HL-60/S4 (cell line): Measurements from ENCODE around the gene SLC9B2.
"Not testable (repeated sequence)": the region's sequence is repeated elsewhere in the genome, so short reads cannot be mapped to it uniquely, and the experiment has no call there.

Source experiments
- in situ Hi-C: fragments of 300-500 bp; cut with MboI; formaldehyde crosslinking; loops from 2 replicates; pipeline ENCODE4 v1.14.3; 2022; ENCODE audit warnings: low sequenced_read_pairs

The SLC9B2 gene

DNA sequence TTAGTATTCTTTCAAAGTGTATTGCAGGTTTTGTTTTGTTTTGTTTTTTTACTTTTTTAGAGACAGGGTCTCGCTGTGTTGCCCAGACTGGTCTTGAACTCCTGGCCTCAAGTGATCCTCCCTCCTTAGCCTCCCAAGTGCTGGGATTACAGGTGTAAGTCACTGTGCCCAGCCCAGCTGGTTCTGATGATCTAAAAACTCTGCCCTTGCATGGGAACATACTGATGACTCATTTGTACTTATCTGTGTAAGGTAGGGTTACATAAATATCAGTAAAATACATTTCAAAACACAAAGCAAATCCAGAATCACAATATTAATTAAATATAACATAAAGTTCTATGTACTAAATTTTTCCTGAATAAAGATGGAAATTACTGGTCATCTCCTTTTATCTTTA, 49.7 kb downstream of the SLC9B2 start:
- in situ Hi-C loops = no loop called here

DNA sequence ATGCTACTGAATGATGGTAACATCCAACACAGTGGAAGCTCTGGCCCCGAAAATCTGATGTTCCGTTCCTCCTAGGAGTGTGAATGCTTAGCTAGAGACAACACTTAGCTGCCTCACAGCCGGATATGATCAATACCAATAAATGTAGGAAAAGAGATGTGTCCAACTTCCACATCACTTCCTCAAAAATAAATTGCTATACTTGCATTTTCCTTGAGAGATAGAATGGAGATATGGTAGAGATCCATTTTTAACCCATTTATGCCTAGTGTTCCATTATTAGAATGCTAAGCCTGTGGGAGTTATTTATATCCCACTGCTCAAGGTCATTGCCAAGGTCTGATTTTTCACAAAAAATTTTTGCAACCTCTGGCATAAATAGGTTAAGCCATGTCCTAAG, 51.6 kb downstream of the SLC9B2 start:
- in situ Hi-C loops = loop anchor here (25.0 kb wide), 1 partner anchor 588 kb away; no protein-coding TSS in a partner anchor

DNA sequence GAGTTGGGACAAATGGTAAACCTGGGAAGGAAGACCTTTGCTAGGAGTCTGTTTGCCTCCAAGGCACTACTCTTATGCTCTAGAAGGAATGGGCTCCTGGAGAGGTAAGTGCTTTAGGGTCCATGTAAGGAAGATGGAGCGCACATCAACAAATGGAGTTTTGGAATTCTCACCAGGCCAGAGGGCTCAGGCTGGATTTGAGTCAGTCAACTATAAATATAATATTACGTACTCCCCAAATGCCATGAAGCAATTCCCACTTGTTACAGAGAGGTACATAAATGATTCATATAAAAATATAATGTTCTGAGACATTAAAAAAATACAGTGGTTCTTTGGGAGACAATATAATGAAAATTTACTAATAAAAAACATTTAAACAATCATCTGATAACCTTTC, 55.4 kb downstream of the SLC9B2 start:
- in situ Hi-C loops = loop anchor here (25.0 kb wide), 1 partner anchor 584 kb away; no protein-coding TSS in a partner anchor

DNA sequence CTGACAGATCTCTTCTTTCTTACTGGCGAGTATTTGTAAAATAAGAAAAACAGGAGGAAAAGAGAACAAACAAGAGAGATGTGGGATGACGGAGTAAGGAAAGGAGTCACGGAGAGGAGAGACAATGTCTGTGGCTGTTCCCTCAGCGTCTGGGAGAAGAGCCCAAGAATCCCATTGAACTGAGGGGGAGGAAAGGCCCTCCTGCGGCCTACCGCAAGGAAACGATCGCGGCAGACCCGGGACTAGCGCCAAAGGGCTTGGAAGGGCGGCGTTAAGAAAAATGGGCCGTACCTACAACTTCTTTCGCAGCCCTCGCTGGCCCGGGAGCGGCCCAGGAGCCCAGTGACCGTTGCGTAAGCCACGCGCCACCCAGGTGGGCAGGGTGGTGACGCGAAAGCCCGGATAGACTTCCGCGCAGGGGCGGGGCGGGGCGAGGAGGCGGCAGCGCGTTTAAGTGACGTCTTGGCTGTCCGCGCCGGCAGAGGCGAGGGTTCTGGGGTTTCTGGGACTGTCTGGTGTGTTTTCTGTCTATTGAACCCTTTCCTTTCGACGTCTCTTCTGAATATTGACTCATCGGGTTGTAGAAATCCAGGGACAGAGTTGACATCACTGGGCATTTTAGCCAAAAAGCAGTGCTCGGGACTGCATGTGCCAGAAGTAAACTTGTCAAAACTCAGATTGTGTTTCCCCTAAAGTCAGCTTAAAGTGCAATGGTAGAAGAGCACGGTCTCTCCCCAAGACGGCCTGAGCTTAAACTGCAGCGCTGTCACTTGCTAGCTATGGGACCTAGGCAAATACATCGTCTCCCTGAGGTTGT, 57.0 kb downstream of the SLC9B2 start, which contains the start of gene SLC9B1:
Gene SLC9B1, minus strand, starts transcription at position 398 of the 817 bp plus-strand sequence. CDS start 27,994 bp downstream, outside the sequence.
- in situ Hi-C loops = loop anchor here (25.0 kb wide), 1 partner anchor 582 kb away; no protein-coding TSS in a partner anchor

DNA sequence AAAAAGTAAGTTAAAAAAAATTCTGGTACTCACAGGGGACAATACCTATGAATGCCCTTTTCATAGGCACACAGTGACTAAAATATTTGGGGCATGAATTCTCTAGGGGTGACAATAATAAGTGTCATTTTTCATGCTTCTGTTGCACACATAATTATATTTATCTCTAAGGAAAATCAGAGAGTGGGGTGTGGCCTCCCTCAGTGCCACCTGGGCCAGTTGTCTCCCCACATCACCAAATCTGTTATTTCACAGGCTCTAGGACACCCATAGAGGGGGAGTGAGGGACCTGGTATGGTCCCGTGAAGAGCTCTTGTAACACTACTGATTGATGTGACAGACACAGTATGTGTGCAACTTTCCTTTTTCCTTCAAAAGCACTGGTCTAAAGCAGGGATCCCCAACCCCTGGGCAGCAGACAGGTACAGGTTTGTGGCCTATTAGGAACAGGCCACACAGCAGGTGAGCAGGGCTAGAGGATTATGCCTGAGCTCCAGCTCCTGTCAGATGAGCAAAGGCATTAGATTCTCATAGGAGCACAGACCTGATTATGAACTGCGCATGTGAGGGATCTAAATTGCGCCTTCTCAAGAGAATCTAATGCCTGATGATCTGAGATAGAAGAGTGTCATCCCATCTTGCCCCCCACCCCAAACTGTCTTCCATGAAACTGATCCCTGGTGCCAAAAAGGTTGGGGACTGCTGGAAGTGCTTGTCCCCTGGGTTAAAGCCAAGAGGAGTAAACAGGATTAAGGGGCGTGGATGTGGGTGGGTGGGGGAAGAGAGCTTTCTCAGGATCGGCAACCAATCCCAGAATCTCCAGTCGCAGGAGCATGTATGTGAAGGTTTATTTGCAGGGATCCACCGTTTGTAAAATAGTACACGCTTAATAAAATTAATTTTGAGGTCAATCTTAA, 57.9 kb downstream of the SLC9B2 start:
- in situ Hi-C loops = loop anchor here (25.0 kb wide), 1 partner anchor 581 kb away; no protein-coding TSS in a partner anchor

DNA sequence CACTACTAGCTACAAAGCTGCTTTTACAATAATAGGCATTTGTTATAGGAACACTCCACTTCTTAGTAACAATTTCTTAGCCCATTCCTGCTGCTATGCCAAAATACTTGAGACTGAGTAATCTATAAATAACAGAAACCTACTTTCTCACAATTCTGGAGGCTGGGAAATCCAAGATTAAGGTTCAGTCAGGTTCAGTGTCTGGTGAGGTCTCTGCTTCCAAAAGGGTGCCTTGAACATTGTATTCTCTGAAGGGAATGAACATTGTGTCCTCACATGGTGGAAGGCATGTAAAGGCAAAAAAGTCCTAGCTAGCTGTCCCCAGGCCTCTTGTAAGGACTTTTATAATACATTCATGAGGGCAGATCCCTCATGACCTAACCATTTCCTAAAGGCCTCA, 64.0 kb downstream of the SLC9B2 start:
- in situ Hi-C loops = loop anchor here (25.0 kb wide), 1 partner anchor 575 kb away; no protein-coding TSS in a partner anchor

DNA sequence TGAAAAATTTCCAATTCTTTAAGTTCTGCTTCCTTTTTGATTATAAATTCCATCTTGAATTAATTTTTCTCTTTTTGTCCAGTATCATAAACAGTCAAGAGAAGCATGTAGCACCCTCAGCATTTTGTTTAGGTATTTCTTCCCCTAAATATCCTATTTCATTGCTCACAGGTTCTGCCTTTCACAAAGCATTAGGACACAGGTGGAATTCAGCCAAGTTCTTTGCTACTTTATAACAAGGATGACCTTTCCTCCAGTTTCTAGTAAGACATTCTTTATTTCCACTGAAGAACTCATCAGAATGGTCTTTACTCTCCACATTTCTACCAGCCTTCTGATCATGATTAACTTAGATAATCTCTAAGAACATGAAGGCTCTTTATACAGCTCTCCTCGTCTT, 64.5 kb downstream of the SLC9B2 start:
- in situ Hi-C loops = loop anchor here (25.0 kb wide), 1 partner anchor 575 kb away; no protein-coding TSS in a partner anchor

DNA sequence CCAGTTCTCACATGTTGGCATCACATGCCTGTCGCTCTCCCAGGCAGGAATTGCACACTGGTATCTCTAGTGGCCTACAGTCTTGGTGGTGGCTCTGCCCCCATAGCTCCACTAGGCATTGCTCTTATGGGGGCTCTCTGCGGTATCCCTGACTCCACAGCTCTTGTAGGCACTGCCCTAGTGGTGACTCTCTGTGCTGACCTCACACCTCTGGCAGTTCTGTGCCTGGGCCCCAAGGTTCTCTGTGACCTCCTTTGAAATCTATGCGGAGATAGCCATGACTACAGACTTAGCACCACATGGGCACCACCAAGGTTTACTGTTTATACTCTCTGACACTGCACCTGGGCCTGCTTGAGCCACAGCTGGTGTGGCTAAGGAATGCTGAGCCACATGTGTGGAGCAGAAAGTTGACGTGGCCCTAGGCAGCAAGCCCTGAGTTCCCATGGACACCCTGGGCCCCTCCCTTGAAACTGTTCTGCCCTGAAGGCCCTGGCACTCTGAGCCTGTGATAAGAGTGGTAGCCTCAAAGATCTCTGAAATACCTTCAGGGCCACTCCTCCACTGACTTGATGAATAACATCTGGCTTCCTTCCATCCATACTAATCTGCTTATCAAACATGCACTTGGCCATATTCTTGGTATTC, 65.1 kb downstream of the SLC9B2 start:
- in situ Hi-C loops = loop anchor here (25.0 kb wide), 1 partner anchor 574 kb away; no protein-coding TSS in a partner anchor

DNA sequence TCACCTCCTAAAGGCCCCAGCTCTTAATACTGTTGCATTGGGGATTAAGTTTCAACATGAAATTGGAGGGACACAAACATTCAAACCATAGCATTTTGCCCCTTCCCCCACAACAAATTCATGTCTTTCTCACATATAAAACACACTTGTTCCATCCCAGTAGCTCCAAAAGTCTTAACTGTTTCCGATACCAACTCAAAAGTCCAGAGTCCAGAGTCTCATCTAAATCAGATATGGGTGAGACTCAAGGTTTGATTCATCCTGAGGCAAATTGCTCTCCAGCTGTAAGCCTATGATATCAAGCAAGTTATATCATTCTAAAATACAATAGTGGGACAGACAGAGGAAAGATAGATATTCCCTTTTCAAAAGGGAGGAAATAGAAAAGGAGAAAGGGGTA, 65.8 kb downstream of the SLC9B2 start:
- in situ Hi-C loops = loop anchor here (25.0 kb wide), 1 partner anchor 574 kb away; no protein-coding TSS in a partner anchor

DNA sequence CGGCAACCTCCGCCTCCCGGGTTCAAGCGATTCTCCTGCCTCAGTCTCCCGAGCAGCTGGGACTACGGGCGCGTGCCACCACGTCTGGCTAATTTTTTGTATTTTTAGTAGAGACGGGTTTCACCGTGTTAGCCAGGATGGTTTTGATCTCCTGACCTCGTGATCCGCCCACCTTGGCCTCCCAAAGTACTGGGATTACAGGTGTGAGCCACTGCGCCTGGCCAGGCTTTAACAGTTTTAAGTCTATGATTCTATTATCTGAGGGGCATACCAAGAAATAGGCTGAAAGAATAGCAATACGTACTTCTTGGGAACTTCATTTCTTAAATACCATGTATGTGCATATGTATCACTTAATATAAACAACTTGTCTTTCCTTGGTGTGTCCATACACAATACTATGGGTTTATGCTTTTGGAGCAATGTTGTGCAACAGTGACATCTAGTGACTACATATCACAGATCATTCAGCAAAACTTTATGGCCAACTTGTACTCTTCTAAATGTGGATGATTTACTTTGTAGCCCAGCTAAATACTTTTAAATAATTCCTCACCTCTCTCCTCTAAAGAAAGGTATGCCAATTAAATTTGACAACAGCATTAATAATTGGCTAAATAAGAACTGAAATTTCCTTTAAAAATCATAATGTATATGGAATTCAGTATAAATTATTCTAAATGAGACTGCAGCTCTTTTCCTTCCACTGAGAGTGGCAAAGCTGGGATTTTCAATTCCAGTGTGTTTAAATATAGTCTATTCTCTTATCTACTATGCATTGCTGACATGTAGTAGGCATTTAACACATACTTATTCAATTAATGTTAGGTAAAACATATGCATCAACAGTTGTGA, 67.5 kb downstream of the SLC9B2 start:
- in situ Hi-C loops = loop anchor here (10.0 to 25.0 kb wide), 2 partner anchors 384 to 572 kb away; no protein-coding TSS in a partner anchor

DNA sequence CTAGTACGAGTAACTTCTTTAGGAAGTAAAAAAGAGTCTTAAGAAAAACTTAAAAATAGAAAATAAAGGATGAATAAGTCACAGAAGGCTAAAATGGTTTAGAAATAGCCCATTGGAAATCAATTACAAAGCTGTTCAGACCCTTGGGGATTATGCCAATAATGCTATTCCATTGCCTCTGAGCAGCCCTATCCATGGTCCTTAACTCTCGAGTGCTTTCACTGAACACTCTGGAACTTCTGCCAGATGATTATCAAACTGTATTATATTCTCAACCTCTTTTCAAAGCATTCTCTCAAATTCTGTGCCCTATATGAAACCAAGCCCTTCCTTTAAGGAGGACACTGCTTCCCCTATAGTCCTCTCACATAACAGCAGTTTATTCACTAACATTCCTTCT, 74.0 kb downstream of the SLC9B2 start:
- in situ Hi-C loops = loop anchor here (10.0 to 25.0 kb wide), 2 partner anchors 378 to 565 kb away; no protein-coding TSS in a partner anchor

DNA sequence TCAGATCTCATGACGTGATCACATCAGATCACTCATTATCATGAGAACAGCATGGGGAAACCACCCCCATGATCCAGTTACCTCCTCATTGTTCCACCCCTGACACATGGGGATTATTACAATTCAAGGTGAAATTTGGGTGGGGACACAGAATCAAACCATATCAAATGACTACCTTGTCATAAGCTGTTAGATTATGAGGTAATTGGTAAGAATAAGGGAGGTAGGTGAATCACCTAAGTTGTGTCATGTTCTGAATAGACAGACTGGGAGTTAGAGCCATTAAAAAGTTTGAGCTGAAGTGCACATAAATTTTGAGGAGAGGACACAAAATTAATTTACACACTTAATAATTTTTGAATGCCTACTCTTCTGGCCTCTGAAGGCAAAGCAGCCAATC, 81.8 kb downstream of the SLC9B2 start:
- in situ Hi-C loops = no loop called here

DNA sequence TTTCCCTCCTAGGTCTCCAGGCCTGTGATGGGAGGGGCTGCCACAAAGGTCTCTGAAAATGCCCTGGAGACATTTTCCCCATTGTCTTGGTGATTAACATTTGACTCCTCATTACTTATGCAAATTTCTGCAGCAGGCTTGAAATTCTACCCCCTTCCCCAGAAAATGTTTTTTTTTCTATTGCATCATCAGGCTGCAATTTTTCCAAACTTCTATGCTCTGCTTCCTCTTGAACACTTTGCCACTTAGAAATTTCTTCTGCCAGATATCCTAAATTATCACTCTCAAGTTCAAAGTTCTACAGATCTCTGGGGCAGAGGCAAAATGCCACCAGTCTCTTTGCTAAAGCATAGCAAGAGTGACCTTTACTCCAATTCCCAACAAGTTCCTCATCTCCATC, 82.6 kb downstream of the SLC9B2 start:
- in situ Hi-C loops = not testable (repeated sequence)

DNA sequence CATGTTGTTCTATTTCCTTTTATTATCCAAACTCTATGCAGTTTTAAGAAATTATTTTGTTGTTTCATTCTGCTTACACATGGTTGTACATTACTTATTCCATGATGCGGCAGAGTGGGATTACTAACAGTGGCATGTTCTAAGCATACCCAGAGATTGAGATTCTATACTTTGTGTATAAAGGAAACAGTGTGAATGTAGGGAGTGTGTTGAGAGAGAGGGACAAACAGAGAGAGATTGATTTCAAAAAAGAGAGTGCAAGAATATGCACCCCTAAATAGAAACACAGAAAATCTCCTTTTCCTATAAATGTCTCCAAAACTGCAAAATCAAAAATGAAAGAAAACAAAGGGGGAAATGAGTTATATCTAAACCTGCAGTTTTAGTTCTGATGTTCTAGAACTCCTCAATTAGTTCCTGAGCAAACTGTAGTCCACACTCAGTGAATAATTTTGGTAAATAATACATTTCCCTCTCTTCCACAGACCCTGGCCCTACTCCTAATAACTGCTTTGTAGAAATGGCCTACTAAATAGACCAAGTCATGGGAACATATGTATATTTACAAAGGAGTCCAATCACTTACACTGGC, 88.0 kb downstream of the SLC9B2 start:
- in situ Hi-C loops = no loop called here

DNA sequence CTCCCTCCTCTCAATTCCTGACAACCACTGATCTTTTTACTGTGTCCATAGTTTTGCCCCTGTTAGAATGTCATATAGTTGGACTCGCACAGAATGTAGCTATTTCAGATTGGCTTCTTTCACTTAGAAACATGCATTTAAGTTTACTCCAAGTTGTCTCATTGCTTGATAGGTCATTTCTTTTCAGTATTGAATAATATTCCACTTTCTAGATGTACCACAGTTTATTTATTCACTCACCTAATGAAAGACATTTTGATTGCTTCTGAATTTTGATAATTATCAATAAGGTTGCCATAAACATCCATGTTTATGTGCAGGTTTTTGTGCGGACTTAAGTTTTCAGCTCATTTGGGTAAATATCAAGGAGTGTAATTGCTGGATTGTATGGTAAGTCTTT, 95.6 kb downstream of the SLC9B2 start:
- in situ Hi-C loops = no loop called here
